SU-DHL-6 (cell line): ENCODE data around the gene TMTC1.

Experiments used
- H2AFZ ChIP-seq: fragments of 200-600 bp; sonication (generic); 2 replicates; pipeline ENCODE4 v1.6.1; 2014; ENCODE audit warnings: low read depth, mild to moderate bottlenecking, moderate library complexity, mixed read lengths, antibody characterized with exemption, low read length; ENCODE audit not compliant: severe bottlenecking
- H3F3A ChIP-seq: fragments of 200-600 bp; shearing (Covaris generic); 2 replicates; pipeline ENCODE4 v1.6.0; 2016; ENCODE audit warnings: antibody characterized with exemption, mild to moderate bottlenecking; ENCODE audit not compliant: insufficient read depth
- H3K27ac ChIP-seq: fragments of 200-600 bp; sonication (generic); 2 replicates; pipeline ENCODE4 v1.5.1; 2016; ENCODE audit warnings: low read depth, mild to moderate bottlenecking, low read length, moderate library complexity, mixed read lengths
- H3K27me3 ChIP-seq: fragments of 200-600 bp; sonication (generic), shearing (Covaris generic); 2 replicates; pipeline ENCODE4 v1.6.0; 2014; ENCODE audit warnings: mild to moderate bottlenecking, low read length
- H3K36me3 ChIP-seq: fragments of 200-600 bp; sonication (generic); 2 replicates; pipeline ENCODE4 v1.6.1; 2014; ENCODE audit warnings: mild to moderate bottlenecking, low read length, mixed read lengths
- H3K4me2 ChIP-seq: fragments of 300-600, 200-600 bp; shearing (Covaris generic), sonication (generic); 2 replicates; pipeline ENCODE4 v1.6.0; 2014; ENCODE audit warnings: low read length, low read depth, mild to moderate bottlenecking; ENCODE audit not compliant: poor library complexity, severe bottlenecking
- H3K4me3 ChIP-seq: fragments of 200-600 bp; sonication (generic); 2 replicates; pipeline ENCODE4 v1.5.1; 2014; ENCODE audit warnings: antibody characterized with exemption, low read length, mild to moderate bottlenecking, mixed read lengths; ENCODE audit not compliant: insufficient read depth, poor library complexity, severe bottlenecking
- H3K79me2 ChIP-seq: fragments of 200-600 bp; sonication (generic); 2 replicates; pipeline ENCODE4 v1.6.1; 2014; ENCODE audit warnings: mild to moderate bottlenecking, low read length, moderate library complexity; ENCODE audit not compliant: insufficient read depth
- H3K9ac ChIP-seq: fragments of 200-600 bp; sonication (generic); 2 replicates; pipeline ENCODE4 v1.7.0; 2014; ENCODE audit warnings: mild to moderate bottlenecking, low read length
- H3K9me2 ChIP-seq: fragments of 200-600 bp; sonication (generic); replicated peaks from 2 replicates; pipeline ENCODE4 v1.6.1; 2014; ENCODE audit warnings: low read length; ENCODE audit not compliant: insufficient read depth
- H3K9me3 ChIP-seq: fragments of 200-600 bp; sonication (generic); 2 replicates; pipeline ENCODE4 v1.6.1; 2014; ENCODE audit warnings: low read length, mixed read lengths; ENCODE audit not compliant: insufficient read depth
- H4K20me1 ChIP-seq: fragments of 200-600 bp; sonication (generic); 2 replicates; pipeline ENCODE4 v1.6.1; 2014; ENCODE audit warnings: low read depth, mild to moderate bottlenecking, antibody characterized with exemption, low read length, moderate library complexity, mixed read lengths
- EZH2phosphoT487 ChIP-seq: fragments of 200-600 bp; sonication (generic), shearing (Covaris generic); conservative IDR thresholded peaks from 2 replicates; pipeline ENCODE4 v1.6.1; 2018; ENCODE audit warnings: mild to moderate bottlenecking, antibody characterized with exemption, low read length, moderate library complexity, mixed read lengths
- TF ChIP-seq, protein P1 (sequence below): fragments of 200-600 bp; sonication (generic); IDR thresholded peaks from one replicate; pipeline ENCODE4 v1.5.1; 2017; ENCODE audit warnings: antibody characterized with exemption, mild to moderate bottlenecking, low read length, moderate library complexity; ENCODE audit not compliant: insufficient read depth, poor library complexity, severe bottlenecking

The TMTC1 gene

DNA sequence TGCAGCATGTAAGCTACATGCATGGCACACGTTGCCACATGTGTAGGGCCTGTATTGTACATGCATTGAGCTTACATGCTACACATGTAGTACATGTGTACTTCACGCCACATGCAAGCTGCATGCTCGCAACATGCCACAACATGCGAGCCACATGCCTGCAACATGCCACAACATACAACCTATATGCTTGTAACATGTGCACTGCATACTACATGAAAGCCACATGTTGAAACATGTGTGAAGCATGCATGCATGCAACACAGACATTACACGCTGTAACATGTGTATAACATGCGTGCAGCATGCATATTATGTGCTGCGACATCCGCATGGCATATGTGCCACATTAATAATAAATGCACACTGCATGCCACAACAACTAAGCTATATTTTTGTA is 9.1 kb upstream of the TMTC1 start:
- no peaks in the 10 kb centered on the region for H3K36me3 ChIP-seq
- H3K9me3 ChIP-seq = peaks cover 37% of the 10 kb centered on the region; the same call in 1 of the 2 replicates
- no peak overlapping the region for H3K4me3 ChIP-seq
- TF ChIP-seq EZH2phosphoT487 = no peak
- TF ChIP-seq, protein P1, sequence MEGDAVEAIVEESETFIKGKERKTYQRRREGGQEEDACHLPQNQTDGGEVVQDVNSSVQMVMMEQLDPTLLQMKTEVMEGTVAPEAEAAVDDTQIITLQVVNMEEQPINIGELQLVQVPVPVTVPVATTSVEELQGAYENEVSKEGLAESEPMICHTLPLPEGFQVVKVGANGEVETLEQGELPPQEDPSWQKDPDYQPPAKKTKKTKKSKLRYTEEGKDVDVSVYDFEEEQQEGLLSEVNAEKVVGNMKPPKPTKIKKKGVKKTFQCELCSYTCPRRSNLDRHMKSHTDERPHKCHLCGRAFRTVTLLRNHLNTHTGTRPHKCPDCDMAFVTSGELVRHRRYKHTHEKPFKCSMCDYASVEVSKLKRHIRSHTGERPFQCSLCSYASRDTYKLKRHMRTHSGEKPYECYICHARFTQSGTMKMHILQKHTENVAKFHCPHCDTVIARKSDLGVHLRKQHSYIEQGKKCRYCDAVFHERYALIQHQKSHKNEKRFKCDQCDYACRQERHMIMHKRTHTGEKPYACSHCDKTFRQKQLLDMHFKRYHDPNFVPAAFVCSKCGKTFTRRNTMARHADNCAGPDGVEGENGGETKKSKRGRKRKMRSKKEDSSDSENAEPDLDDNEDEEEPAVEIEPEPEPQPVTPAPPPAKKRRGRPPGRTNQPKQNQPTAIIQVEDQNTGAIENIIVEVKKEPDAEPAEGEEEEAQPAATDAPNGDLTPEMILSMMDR = no peak
- H4K20me1 ChIP-seq = no peaks in the 10 kb centered on the region
- H3F3A ChIP-seq = 0 out of 2 replicates have a peak, but pooled peaks cover 18% of the 10 kb centered on the region
- no peak overlapping the region for H3K9ac ChIP-seq
- H3K9me2 ChIP-seq = no peaks in the 10 kb centered on the region
- no peak overlapping the region for H3K27ac ChIP-seq
- H3K27me3 ChIP-seq = no peaks in the 10 kb centered on the region
- no peaks in the 10 kb centered on the region for H3K79me2 ChIP-seq
- H2AFZ ChIP-seq = no peak overlapping the region
- H3K4me2 ChIP-seq = no peak overlapping the region

DNA sequence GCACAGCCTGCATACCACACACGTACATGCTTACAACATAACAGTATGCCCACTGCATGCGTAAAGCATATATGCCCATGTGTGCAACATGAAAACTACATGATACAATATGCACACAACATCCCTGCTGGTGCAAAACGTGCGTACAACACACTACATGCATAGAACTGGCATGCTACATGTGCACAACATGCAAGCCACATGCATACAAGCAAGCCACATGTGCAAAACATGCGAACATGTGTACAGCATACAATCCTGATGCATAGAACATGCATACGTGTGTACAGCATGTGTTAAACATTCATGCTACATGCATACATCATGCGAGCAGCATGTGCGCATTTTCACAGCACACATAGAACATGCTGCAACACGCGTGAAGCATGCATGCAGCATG is 8.4 kb upstream of the TMTC1 start:
- TF ChIP-seq, protein P1 = no peak
- TF ChIP-seq EZH2phosphoT487 = no peak
- H3K36me3 ChIP-seq = no peaks in the 10 kb centered on the region
- no peaks in the 10 kb centered on the region for H4K20me1 ChIP-seq
- no peak overlapping the region for H3K9ac ChIP-seq
- H3K4me2 ChIP-seq = no peak overlapping the region
- no peak overlapping the region for H2AFZ ChIP-seq
- no peak overlapping the region for H3K27ac ChIP-seq
- no peaks in the 10 kb centered on the region for H3K79me2 ChIP-seq
- no peaks in the 10 kb centered on the region for H3K9me2 ChIP-seq
- no peak overlapping the region for H3K4me3 ChIP-seq
- H3F3A ChIP-seq = 0 out of 2 replicates have a peak, but pooled peaks cover 18% of the 10 kb centered on the region
- peaks cover 37% of the 10 kb centered on the region; the same call in 1 of the 2 replicates for H3K9me3 ChIP-seq
- no peaks in the 10 kb centered on the region for H3K27me3 ChIP-seq

DNA sequence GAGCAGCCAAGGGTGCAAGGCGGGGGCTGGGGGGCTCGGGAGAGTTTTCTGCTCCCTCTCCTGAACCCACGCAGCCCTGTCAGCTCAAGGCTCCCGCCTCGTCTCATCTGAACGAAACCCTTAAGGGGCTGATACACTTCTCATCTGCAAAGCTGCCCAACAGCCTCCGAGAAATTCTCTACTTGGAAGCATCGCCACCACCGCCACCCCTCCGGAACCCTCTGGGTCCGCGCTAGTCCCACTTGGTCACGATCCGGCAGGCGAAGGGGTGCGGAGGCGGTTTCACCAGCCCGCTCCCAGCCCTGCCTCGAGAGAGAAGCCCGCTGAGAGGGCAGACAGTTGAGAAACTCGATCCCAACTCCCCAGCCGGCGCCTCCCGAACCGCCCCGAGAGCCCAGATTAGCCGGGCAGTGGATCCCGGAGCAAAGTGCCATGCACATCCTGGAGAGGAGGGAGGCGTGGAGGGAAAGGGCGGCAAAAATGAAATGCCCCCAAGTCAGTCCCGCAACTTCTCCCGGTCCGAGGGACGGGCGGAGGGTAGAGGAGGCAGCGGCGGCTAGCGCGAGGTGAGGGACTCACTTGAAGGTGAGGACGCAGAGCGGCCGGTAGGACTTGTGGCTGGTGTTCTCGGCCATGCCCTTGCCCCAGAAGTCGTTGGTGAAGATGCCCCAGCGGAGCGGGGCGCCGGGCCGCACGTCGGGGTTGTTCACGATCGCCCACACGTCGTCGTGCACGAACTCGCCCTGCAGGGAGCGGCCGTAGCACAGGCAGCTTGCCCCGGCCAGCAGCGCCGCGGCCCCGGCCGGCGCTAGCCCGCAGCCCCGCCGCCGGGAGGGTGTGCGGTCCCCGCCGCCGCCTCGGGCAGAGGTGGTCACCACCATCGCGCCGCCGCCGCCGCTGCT is 620 bp downstream of the TMTC1 start:
- H3K4me3 ChIP-seq = no peak overlapping the region
- H3F3A ChIP-seq = no peaks in the 10 kb centered on the region
- no peak overlapping the region for H3K4me2 ChIP-seq
- H3K9me3 ChIP-seq = no peaks in the 10 kb centered on the region
- no peaks in the 10 kb centered on the region for H3K36me3 ChIP-seq
- no peaks in the 10 kb centered on the region; the same call in 1 of the 2 replicates for H3K27me3 ChIP-seq
- H3K79me2 ChIP-seq = no peaks in the 10 kb centered on the region
- no peak overlapping the region for H2AFZ ChIP-seq
- H4K20me1 ChIP-seq = no peaks in the 10 kb centered on the region
- no peak overlapping the region for H3K27ac ChIP-seq
- no peaks in the 10 kb centered on the region for H3K9me2 ChIP-seq
- H3K9ac ChIP-seq = no peak overlapping the region
- no peak for TF ChIP-seq EZH2phosphoT487
- TF ChIP-seq, protein P1 = no peak
